IMR-90 (cell line): ENCODE results near the gene THEMIS2. TPM values are rescaled to one million over a fixed set of nuclear protein-coding genes. Genes with fewer than 3 reads are reported as not detected.

Experiments
- ATAC-seq: fragments of 200-7000 bp; cut with Tn5 transposase; 2 replicates; pipeline ENCODE4 v1.9.1; 2020; ENCODE audit warnings: low read depth, mild to moderate bottlenecking, moderate library complexity
- BruUV-seq: library from RNA; stranded (reverse); fragments of 400-500 nt; replicated peaks from 2 replicates; lab custom pipeline; 2021; lab: Mats Ljungman, UMichigan
- CTCF ChIA-PET: fragments of 300-600 bp; formaldehyde crosslinking; extraction: SDS; loops from one replicate; lab custom pipeline; 2021; ENCODE audit warnings: antibody characterized with exemption; lab: Yijun Ruan, JAX
- POLR2A ChIA-PET: fragments of 300-600 bp; sonication (Branson Sonifier 250); formaldehyde crosslinking; loops from one replicate; lab custom pipeline; 2022; ENCODE audit warnings: antibody characterized with exemption; ENCODE audit not compliant: unreplicated experiment; lab: Charles Lee
- DNase-seq: peaks from one replicate; pipeline ENCODE4 v3.0.0; 2013
- H2AFZ ChIP-seq: replicated peaks from 2 replicates; pipeline ENCODE3; 2013; ENCODE audit warnings: low read length, mild to moderate bottlenecking; ENCODE audit not compliant: poor library complexity
- H2AK5ac ChIP-seq: 2 replicates; pipeline ENCODE4 v1.6.1; 2013; ENCODE audit warnings: low read depth, low read length, inconsistent platforms
- H2AK9ac ChIP-seq: replicated peaks from 2 replicates; pipeline ENCODE3; 2013; ENCODE audit warnings: mild to moderate bottlenecking, low read depth, low read length, moderate library complexity; ENCODE audit not compliant: poor library complexity
- H2BK120ac ChIP-seq: 2 replicates; pipeline ENCODE4 v1.6.1; 2013; ENCODE audit warnings: low read depth, low read length, inconsistent platforms
- H2BK15ac ChIP-seq: 3 replicates; pipeline ENCODE4 v1.6.1; 2013; ENCODE audit warnings: low read depth, low read length, inconsistent platforms
- H2BK20ac ChIP-seq: 2 replicates; pipeline ENCODE4 v1.6.1; 2013; ENCODE audit warnings: low read depth, mild to moderate bottlenecking, inconsistent platforms, low read length, moderate library complexity
- H2BK5ac ChIP-seq: 2 replicates; pipeline ENCODE4 v1.6.1; 2013; ENCODE audit warnings: mild to moderate bottlenecking, low read depth, low read length, inconsistent platforms; ENCODE audit not compliant: poor library complexity, severe bottlenecking
- H3K14ac ChIP-seq: replicated peaks from 2 replicates; pipeline ENCODE4 v1.6.1; 2013; ENCODE audit warnings: low read depth, low read length, inconsistent platforms
- H3K18ac ChIP-seq: 2 replicates; pipeline ENCODE4 v1.6.1; 2013; ENCODE audit warnings: low read depth, low read length, control low read depth
- H3K23ac ChIP-seq: 2 replicates; pipeline ENCODE4 v1.6.1; 2013; ENCODE audit warnings: low read depth, low read length, inconsistent platforms
- H3K27ac ChIP-seq: 2 replicates; pipeline ENCODE4 v1.5.1; 2013; ENCODE audit warnings: mild to moderate bottlenecking, control low read depth, low read length; ENCODE audit not compliant: insufficient read depth
- H3K27me3 ChIP-seq: 2 replicates; pipeline ENCODE4 v1.6.1; 2013; ENCODE audit warnings: low read length; ENCODE audit not compliant: control insufficient read depth, insufficient read depth
- H3K36me3 ChIP-seq: 2 replicates; pipeline ENCODE4 v1.6.1; 2013; ENCODE audit warnings: low read length, mixed read lengths; ENCODE audit not compliant: control insufficient read depth, insufficient read depth
- H3K4ac ChIP-seq: 2 replicates; pipeline ENCODE4 v1.6.1; 2013; ENCODE audit warnings: low read depth, low read length, inconsistent platforms
- H3K4me1 ChIP-seq: 2 replicates; pipeline ENCODE4 v1.6.1; 2013; ENCODE audit warnings: low read length, mixed read lengths; ENCODE audit not compliant: control insufficient read depth, insufficient read depth
- H3K4me2 ChIP-seq: 2 replicates; pipeline ENCODE4 v1.6.1; 2013; ENCODE audit warnings: low read depth, mild to moderate bottlenecking, control low read depth, low read length, moderate library complexity
- H3K4me3 ChIP-seq: 2 replicates; pipeline ENCODE4 v1.5.1; 2013; ENCODE audit warnings: low read depth, mild to moderate bottlenecking, control low read depth, low read length, moderate library complexity; ENCODE audit not compliant: insufficient read depth
- H3K56ac ChIP-seq: 2 replicates; pipeline ENCODE4 v1.6.1; 2013; ENCODE audit warnings: low read length, inconsistent platforms; ENCODE audit not compliant: insufficient read depth; ENCODE audit errors: extremely low read depth
- H3K79me1 ChIP-seq, 2 experiments: 2 replicates each; pipeline ENCODE4 v1.6.1; 2013; ENCODE audit warnings: low read length in 2 of 2, inconsistent platforms in 1 of 2, low read depth in 1 of 2
- H3K9ac ChIP-seq: 2 replicates; pipeline ENCODE4 v1.6.1; 2013; ENCODE audit warnings: low read depth, low read length, control low read depth
- H3K9me1 ChIP-seq: 2 replicates; pipeline ENCODE4 v1.6.1; 2013; ENCODE audit warnings: low read length, inconsistent platforms; ENCODE audit not compliant: insufficient read depth
- H3K9me3 ChIP-seq: 2 replicates; pipeline ENCODE4 v1.6.1; 2013; ENCODE audit warnings: low read length; ENCODE audit not compliant: control insufficient read depth, insufficient read depth
- H4K20me1 ChIP-seq: 2 replicates; pipeline ENCODE4 v1.6.1; 2013; ENCODE audit warnings: low read length, inconsistent platforms; ENCODE audit not compliant: insufficient read depth
- H4K5ac ChIP-seq: 2 replicates; pipeline ENCODE4 v1.6.1; 2013; ENCODE audit warnings: mild to moderate bottlenecking, low read depth, low read length, control low read depth
- H4K8ac ChIP-seq, 2 experiments: 2 replicates each; pipeline ENCODE4 v1.6.1; 2013; ENCODE audit warnings: low read depth in 2 of 2, low read length in 2 of 2, control low read depth in 1 of 2, inconsistent platforms in 1 of 2
- H4K91ac ChIP-seq: 2 replicates; pipeline ENCODE4 v1.6.1; 2013; ENCODE audit warnings: low read depth, low read length, inconsistent platforms; ENCODE audit not compliant: insufficient read depth
- CEBPB ChIP-seq: IDR thresholded peaks from 2 replicates; pipeline ENCODE4 v1.6.1; 2012; ENCODE audit warnings: low read depth, low read length, improper control_type of control experiment
- MAFK ChIP-seq: IDR thresholded peaks from 2 replicates; pipeline ENCODE4 v1.6.1; 2012; ENCODE audit warnings: low read depth, low read length, improper control_type of control experiment
- MXI1 ChIP-seq: IDR thresholded peaks from 2 replicates; pipeline ENCODE4 v1.6.1; 2012; ENCODE audit warnings: low read depth, mild to moderate bottlenecking, low read length, moderate library complexity, borderline replicate concordance
- NFE2L2 ChIP-seq: fragments of 150-350 bp; IDR thresholded peaks from 2 replicates; pipeline ENCODE4 v1.6.1; 2016; ENCODE audit warnings: low read depth, mild to moderate bottlenecking, low read length
- WGBS, 2 experiments: methylation state at CpG; one replicate each; pipeline versions ENCODE4 v1.1.5 to v1.1.7; 2013; ENCODE audit warnings: missing lambda C conversion rate in 2 of 2; ENCODE audit not compliant: insufficient read length in 1 of 2; ENCODE audit errors: extremely low coverage in 2 of 2; 5-methylcytosine and 5-hydroxymethylcytosine counted together
- dilution Hi-C: fragments of 300-500 bp; cut with HindIII; formaldehyde crosslinking; loops from one replicate; pipeline ENCODE4 v1.14.3; 2018; ENCODE audit warnings: low sequenced_read_pairs; ENCODE audit not compliant: unreplicated experiment
- in situ Hi-C: fragments of 300-500 bp; cut with MboI; formaldehyde crosslinking; loops from 3 replicates; pipeline ENCODE4 v1.14.3; 2019; ENCODE audit warnings: low sequenced_read_pairs, inconsistent platforms, mixed read lengths
- intact Hi-C: fragments of 100-400 bp; cut with micrococcal nuclease; formaldehyde crosslinking; loops from 2 replicates; pipeline ENCODE4 v1.10.0; 2022
- polyA plus RNA-seq, 3 experiments: library from polyadenylated mRNA; depleted of rRNA; stranded (reverse); fragments of >200 nt; gene quantifications; 2 replicates each; pipeline ENCODE4 v1.2.3, GENCODE V29; 2012; ENCODE audit warnings: low replicate concordance in 1 of 3
- total RNA-seq: library from RNA; depleted of rRNA; stranded (reverse); fragments of >200 nt; gene quantifications from 2 replicates; pipeline ENCODE4 v1.2.3, GENCODE V29; 2012

THEMIS2 gene
- total and polyA plus RNA-seq, 2 of the 4 experiments (the other 2 are of a cell fraction) = 4.5 to 5.0 TPM

GRCh38 chr1:27835501-27835900 lies 36.8 kb upstream of the THEMIS2 start:
- Histone ChIP-seq H3K27ac (no peak overlapping the region), H2AK5ac (no peak overlapping the region), H2AK9ac (no peak overlapping the region), H3K18ac (no peak overlapping the region), H3K4ac (no peak overlapping the region), H2BK5ac (no peak overlapping the region), H3K36me3 (peaks cover 15% of the 10 kb centered on the region), H3K4me2 (no peak overlapping the region), H4K5ac (no peak overlapping the region), H2BK120ac (no peak overlapping the region), H3K14ac (no peak overlapping the region), H4K91ac (no peak overlapping the region), H3K4me1 (peaks cover 7% of the 10 kb centered on the region; the same call in 1 of the 2 replicates), H4K20me1 (peaks cover 6% of the 10 kb centered on the region), H3K27me3 (no peaks in the 10 kb centered on the region), H2AFZ (no peak overlapping the region), H3K9ac (no peak overlapping the region), H4K8ac (no peak overlapping the region), H3K79me1 (peaks cover 39 to 59% of the 10 kb centered on the region in 2 experiments), H3K9me1 (no peaks in the 10 kb centered on the region; the same call in 1 of the 2 replicates), H3K9me3 (no peaks in the 10 kb centered on the region), H2BK20ac (no peak overlapping the region), H3K23ac (no peak overlapping the region), H3K56ac (no peak overlapping the region), H3K4me3 (no peak overlapping the region), H2BK15ac (no peak overlapping the region)
- CTCF ChIA-PET = no interaction called here
- ATAC-seq = no peak
- dilution Hi-C loops = no loop called here
- BruUV-seq = no TSS peak
- in situ Hi-C loops = no loop called here
- no peak for DNase-seq
- POLR2A ChIA-PET = interaction anchor here (0.5 kb wide), 1 partner anchor 34 kb away, joined by 4 read pairs; no protein-coding TSS in a partner anchor
- intact Hi-C loops = no loop called here
- TF ChIP-seq MAFK = no peak
- no peak for TF ChIP-seq CEBPB
- no peak for TF ChIP-seq NFE2L2
- TF ChIP-seq MXI1 = no peak
- WGBS, 2 experiments = no CpG with 5 or more reads among the region's 1 CpG
